Measurements from ENCODE around the gene SEC14L3.

Gene SEC14L3

GRCh38 chr22:30445438-30446145 is 26.2 kb downstream of the SEC14L3 start:
- H3K36me3 ChIP-seq (ENCODE audit: control insufficient read depth, insufficient read depth, low read length) = no peaks in the 10 kb centered on the region
- H3K27ac ChIP-seq (ENCODE audit: low read length) = no peak overlapping the region
- no peaks in the 10 kb centered on the region for H3K9me3 ChIP-seq (ENCODE audit: control insufficient read depth, insufficient read depth, low read length)
- DNase-seq (ENCODE audit: low read depth, low spot score) = no peak
- H3K27me3 ChIP-seq (ENCODE audit: control insufficient read depth, insufficient read depth, low read length) = no peaks in the 10 kb centered on the region
- H3K4me3 ChIP-seq (ENCODE audit: low read length) = no peak overlapping the region
- peaks cover 6% of the 10 kb centered on the region for H3K4me1 ChIP-seq (ENCODE audit: control insufficient read depth, insufficient read depth, low read length)
- no CpG with 5 or more reads among the region's 5 CpGs for WGBS (ENCODE audit: insufficient coverage, insufficient read length)

- H3K9me3 ChIP-seq (ENCODE audit: control insufficient read depth, insufficient read depth, low read length) = no peaks in the 10 kb centered on the region
- no CpG with 5 or more reads among the region's 11 CpGs for WGBS (ENCODE audit: insufficient coverage, insufficient read length)
- peaks cover 6% of the 10 kb centered on the region for H3K4me1 ChIP-seq (ENCODE audit: control insufficient read depth, insufficient read depth, low read length)
- DNase-seq (ENCODE audit: low read depth, low spot score) = no peak
- H3K4me3 ChIP-seq (ENCODE audit: low read length) = no peak overlapping the region
- H3K27ac ChIP-seq (ENCODE audit: low read length) = no peak overlapping the region
- no peaks in the 10 kb centered on the region for H3K27me3 ChIP-seq (ENCODE audit: control insufficient read depth, insufficient read depth, low read length)
- H3K36me3 ChIP-seq (ENCODE audit: control insufficient read depth, insufficient read depth, low read length) = no peaks in the 10 kb centered on the region
These were observed 27.0 kb downstream of the SEC14L3 start for GRCh38 chr22:30444632-30445437.

DNA sequence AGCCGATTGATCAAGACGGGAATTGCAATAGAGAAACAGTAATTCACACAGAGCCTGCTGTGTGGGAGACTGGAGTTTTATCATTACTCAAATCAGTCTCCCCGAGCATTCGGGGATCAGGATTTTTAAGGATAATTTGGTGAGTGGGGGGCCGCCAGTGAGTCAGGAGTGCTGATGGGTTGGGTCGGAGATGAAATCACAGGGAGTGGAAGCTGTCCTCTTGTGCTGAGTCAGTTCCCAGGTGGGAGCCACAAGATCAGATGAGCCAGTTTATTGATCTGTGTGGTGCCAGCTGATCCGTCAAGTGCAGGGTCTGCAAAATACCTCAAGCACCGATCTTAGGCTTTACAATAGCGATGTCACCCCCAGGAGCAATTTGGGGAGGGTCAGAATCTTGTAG is 30.7 kb downstream of the SEC14L3 start:
- no CpG with 5 or more reads among the region's 9 CpGs for WGBS (ENCODE audit: insufficient coverage, insufficient read length)
- Histone ChIP-seq H3K27ac (ENCODE audit: low read length) (no peak overlapping the region), H3K4me3 (ENCODE audit: low read length) (no peak overlapping the region), H3K4me1 (ENCODE audit: control insufficient read depth, insufficient read depth, low read length) (peaks cover 6% of the 10 kb centered on the region), H3K9me3 (ENCODE audit: control insufficient read depth, insufficient read depth, low read length) (no peaks in the 10 kb centered on the region), H3K36me3 (ENCODE audit: control insufficient read depth, insufficient read depth, low read length) (no peaks in the 10 kb centered on the region), H3K27me3 (ENCODE audit: control insufficient read depth, insufficient read depth, low read length) (no peaks in the 10 kb centered on the region)
- no peak for DNase-seq (ENCODE audit: low read depth, low spot score)

GRCh38 chr22:30439836-30440235 is 32.0 kb downstream of the SEC14L3 start:
- H3K4me3 ChIP-seq (ENCODE audit: low read length) = no peak overlapping the region
- no CpG with 5 or more reads among the region's 11 CpGs for WGBS (ENCODE audit: insufficient coverage, insufficient read length)
- no peaks in the 10 kb centered on the region for H3K36me3 ChIP-seq (ENCODE audit: control insufficient read depth, insufficient read depth, low read length)
- peaks cover 4% of the 10 kb centered on the region for H3K4me1 ChIP-seq (ENCODE audit: control insufficient read depth, insufficient read depth, low read length)
- no peak for DNase-seq (ENCODE audit: low read depth, low spot score)
- H3K27me3 ChIP-seq (ENCODE audit: control insufficient read depth, insufficient read depth, low read length) = no peaks in the 10 kb centered on the region
- H3K9me3 ChIP-seq (ENCODE audit: control insufficient read depth, insufficient read depth, low read length) = no peaks in the 10 kb centered on the region
- no peak overlapping the region for H3K27ac ChIP-seq (ENCODE audit: low read length)

GRCh38 chr22:30439226-30439625 is 32.6 kb downstream of the SEC14L3 start:
- Histone ChIP-seq H3K4me1 (ENCODE audit: control insufficient read depth, insufficient read depth, low read length) (no peaks in the 10 kb centered on the region), H3K27ac (ENCODE audit: low read length) (no peak overlapping the region)
- no CpG with 5 or more reads among the region's 4 CpGs for WGBS (ENCODE audit: insufficient coverage, insufficient read length)

DNA sequence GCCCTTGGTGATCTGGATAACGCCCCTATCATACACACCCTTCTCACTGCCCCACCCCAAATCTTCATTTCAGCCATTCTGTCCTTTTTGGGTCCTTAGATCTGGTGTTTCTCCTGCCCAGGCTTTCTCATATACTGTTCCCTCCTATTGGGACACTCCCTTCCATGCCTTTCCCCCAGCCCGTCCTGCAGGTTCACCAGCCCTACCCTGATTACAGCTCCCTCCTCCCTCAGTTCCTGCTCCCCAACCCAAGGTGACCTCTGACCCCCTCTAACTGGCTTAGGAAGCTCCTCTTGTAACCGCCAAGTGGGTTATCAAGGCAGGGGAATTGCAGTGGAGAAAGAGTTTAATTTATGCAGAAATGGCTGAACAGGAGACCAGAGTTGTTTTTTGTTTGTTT is 33.3 kb downstream of the SEC14L3 start:
- no peak overlapping the region for H3K4me3 ChIP-seq (ENCODE audit: low read length)
- no peak overlapping the region for H3K27ac ChIP-seq (ENCODE audit: low read length)
- WGBS (ENCODE audit: insufficient coverage, insufficient read length) = no CpG with 5 or more reads among the region's 3 CpGs
- no peak for DNase-seq (ENCODE audit: low read depth, low spot score)
- no peaks in the 10 kb centered on the region for H3K36me3 ChIP-seq (ENCODE audit: control insufficient read depth, insufficient read depth, low read length)
- H3K9me3 ChIP-seq (ENCODE audit: control insufficient read depth, insufficient read depth, low read length) = no peaks in the 10 kb centered on the region
- H3K4me1 ChIP-seq (ENCODE audit: control insufficient read depth, insufficient read depth, low read length) = no peaks in the 10 kb centered on the region
- H3K27me3 ChIP-seq (ENCODE audit: control insufficient read depth, insufficient read depth, low read length) = no peaks in the 10 kb centered on the region

More at GRCh38 chr22:30439226-30439625, 32.6 kb downstream of the SEC14L3 start:
- no peaks in the 10 kb centered on the region for H3K27me3 ChIP-seq (ENCODE audit: control insufficient read depth, insufficient read depth, low read length)
- H3K4me3 ChIP-seq (ENCODE audit: low read length) = no peak overlapping the region
- H3K36me3 ChIP-seq (ENCODE audit: control insufficient read depth, insufficient read depth, low read length) = no peaks in the 10 kb centered on the region
- DNase-seq (ENCODE audit: low read depth, low spot score) = no peak
- no peaks in the 10 kb centered on the region for H3K9me3 ChIP-seq (ENCODE audit: control insufficient read depth, insufficient read depth, low read length)

GRCh38 chr22:30436196-30436595 is 35.6 kb downstream of the SEC14L3 start:
- Histone ChIP-seq H3K9me3 (ENCODE audit: control insufficient read depth, insufficient read depth, low read length) (no peaks in the 10 kb centered on the region), H3K27ac (ENCODE audit: low read length) (no peak overlapping the region)
- WGBS (ENCODE audit: insufficient coverage, insufficient read length) = no CpG with 5 or more reads among the region's 2 CpGs

DNA sequence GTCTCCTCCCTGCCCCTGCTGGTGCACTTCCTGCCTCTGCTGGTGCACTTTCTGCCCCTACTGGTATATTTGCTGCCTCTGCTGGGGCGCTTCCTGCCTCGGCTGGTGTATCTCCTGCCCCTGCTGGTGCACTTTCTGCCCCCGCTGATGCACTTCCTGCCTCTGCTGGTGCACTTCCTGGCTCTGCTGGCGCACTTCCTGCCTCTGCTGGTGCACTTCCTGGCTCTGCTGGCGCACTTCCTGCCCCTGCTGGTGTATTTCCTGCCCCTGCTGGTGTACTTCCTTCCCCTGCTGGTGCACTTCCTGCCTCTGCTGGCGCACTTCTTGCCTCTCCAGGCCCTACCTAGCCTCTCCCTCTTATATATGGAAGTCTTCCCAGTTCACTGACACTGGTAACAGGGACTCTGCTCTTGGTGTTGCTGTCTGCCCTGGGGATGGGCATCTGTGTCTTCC is 36.1 kb downstream of the SEC14L3 start:
- Histone ChIP-seq H3K27ac (ENCODE audit: low read length) (no peak overlapping the region), H3K27me3 (ENCODE audit: control insufficient read depth, insufficient read depth, low read length) (no peaks in the 10 kb centered on the region), H3K36me3 (ENCODE audit: control insufficient read depth, insufficient read depth, low read length) (no peaks in the 10 kb centered on the region), H3K9me3 (ENCODE audit: control insufficient read depth, insufficient read depth, low read length) (no peaks in the 10 kb centered on the region), H3K4me3 (ENCODE audit: low read length) (no peak overlapping the region), H3K4me1 (ENCODE audit: control insufficient read depth, insufficient read depth, low read length) (no peaks in the 10 kb centered on the region)
- no peak for DNase-seq (ENCODE audit: low read depth, low spot score)
- no CpG with 5 or more reads among the region's 6 CpGs for WGBS (ENCODE audit: insufficient coverage, insufficient read length)

More at GRCh38 chr22:30436196-30436595, 35.6 kb downstream of the SEC14L3 start:
- H3K27me3 ChIP-seq (ENCODE audit: control insufficient read depth, insufficient read depth, low read length) = no peaks in the 10 kb centered on the region
- DNase-seq (ENCODE audit: low read depth, low spot score) = no peak
- H3K4me3 ChIP-seq (ENCODE audit: low read length) = no peak overlapping the region
- no peaks in the 10 kb centered on the region for H3K36me3 ChIP-seq (ENCODE audit: control insufficient read depth, insufficient read depth, low read length)
- H3K4me1 ChIP-seq (ENCODE audit: control insufficient read depth, insufficient read depth, low read length) = no peaks in the 10 kb centered on the region

- no peaks in the 10 kb centered on the region for H3K9me3 ChIP-seq (ENCODE audit: control insufficient read depth, insufficient read depth, low read length)
- no peaks in the 10 kb centered on the region for H3K36me3 ChIP-seq (ENCODE audit: control insufficient read depth, insufficient read depth, low read length)
- no peak overlapping the region for H3K4me3 ChIP-seq (ENCODE audit: low read length)
- no peak overlapping the region for H3K27ac ChIP-seq (ENCODE audit: low read length)
- peaks cover 2% of the 10 kb centered on the region; the same call in 1 of the 2 replicates for H3K4me1 ChIP-seq (ENCODE audit: control insufficient read depth, insufficient read depth, low read length)
- no CpG with 5 or more reads among the region's 1 CpG for WGBS (ENCODE audit: insufficient coverage, insufficient read length)
- no peaks in the 10 kb centered on the region for H3K27me3 ChIP-seq (ENCODE audit: control insufficient read depth, insufficient read depth, low read length)
- no peak for DNase-seq (ENCODE audit: low read depth, low spot score)
These were observed 37.0 kb downstream of the SEC14L3 start for GRCh38 chr22:30434843-30435242.

- peaks cover 2% of the 10 kb centered on the region; the same call in 1 of the 2 replicates for H3K4me1 ChIP-seq (ENCODE audit: control insufficient read depth, insufficient read depth, low read length)
- H3K27me3 ChIP-seq (ENCODE audit: control insufficient read depth, insufficient read depth, low read length) = no peaks in the 10 kb centered on the region
- no peak overlapping the region for H3K4me3 ChIP-seq (ENCODE audit: low read length)
- H3K9me3 ChIP-seq (ENCODE audit: control insufficient read depth, insufficient read depth, low read length) = no peaks in the 10 kb centered on the region
- DNase-seq (ENCODE audit: low read depth, low spot score) = no peak
- H3K36me3 ChIP-seq (ENCODE audit: control insufficient read depth, insufficient read depth, low read length) = peaks cover 1% of the 10 kb centered on the region; the same call in 1 of the 2 replicates
- no peak overlapping the region for H3K27ac ChIP-seq (ENCODE audit: low read length)
- no CpG with 5 or more reads among the region's 1 CpG for whole genome bisulfite sequencing (ENCODE audit: insufficient coverage, insufficient read length)
These were observed 38.0 kb downstream of the SEC14L3 start for GRCh38 chr22:30433773-30434172.

Data from iPS DF 6.9 (cell line).